Skeletal muscle tissue (tissue), 4 donors: ENCODE measurements around the gene COMMD4. TPM values are rescaled to one million over a fixed set of nuclear protein-coding genes. Genes with fewer than 3 reads are reported as not detected.
"Not testable (repeated sequence)": the region's sequence is repeated elsewhere in the genome, so short reads cannot be mapped to it uniquely, and the experiment has no call there.

Experiments
- H3K27ac ChIP-seq: one replicate; pipeline ENCODE4 v1.7.0; 2013; ENCODE audit warnings: mild to moderate bottlenecking, low read depth, low read length, inconsistent platforms
- H3K27me3 ChIP-seq, 3 donors: one replicate each; pipeline ENCODE4 v1.7.0; 2013; ENCODE audit warnings: low read length in 3 of 3; ENCODE audit not compliant: control insufficient read depth in 3 of 3, insufficient read depth in 3 of 3
- H3K36me3 ChIP-seq, 3 donors: one replicate each; pipeline ENCODE4 v1.7.0; 2013; ENCODE audit warnings: low read length in 3 of 3; ENCODE audit not compliant: control insufficient read depth in 3 of 3, insufficient read depth in 3 of 3
- H3K4me1 ChIP-seq, 3 donors: one replicate each; pipeline ENCODE4 v1.7.0; 2013; ENCODE audit warnings: low read length in 3 of 3, mild to moderate bottlenecking in 3 of 3; ENCODE audit not compliant: control insufficient read depth in 3 of 3, insufficient read depth in 3 of 3
- H3K4me3 ChIP-seq, 3 donors: one replicate each; pipeline ENCODE4 v1.7.0; 2013; ENCODE audit warnings: low read length in 3 of 3
- H3K9ac ChIP-seq, 3 donors: one replicate each; pipeline ENCODE4 v1.7.0; 2013; ENCODE audit warnings: low read length in 3 of 3, mild to moderate bottlenecking in 3 of 3, moderate library complexity in 2 of 3, low read depth in 1 of 3
- H3K9me3 ChIP-seq, 3 donors: one replicate each; pipeline ENCODE4 v1.7.0; 2013; ENCODE audit warnings: low read length in 3 of 3; ENCODE audit not compliant: control insufficient read depth in 3 of 3
- total RNA-seq: library from RNA; depleted of rRNA; stranded (reverse); fragments of >200 nt; gene quantifications from one replicate; pipeline ENCODE4 v1.2.3, GENCODE V29; 2014
- donor health status: Osteomylitis.

COMMD4 gene
- total RNA-seq, 1 donor from 2014 or later, result 13.6 TPM

DNA sequence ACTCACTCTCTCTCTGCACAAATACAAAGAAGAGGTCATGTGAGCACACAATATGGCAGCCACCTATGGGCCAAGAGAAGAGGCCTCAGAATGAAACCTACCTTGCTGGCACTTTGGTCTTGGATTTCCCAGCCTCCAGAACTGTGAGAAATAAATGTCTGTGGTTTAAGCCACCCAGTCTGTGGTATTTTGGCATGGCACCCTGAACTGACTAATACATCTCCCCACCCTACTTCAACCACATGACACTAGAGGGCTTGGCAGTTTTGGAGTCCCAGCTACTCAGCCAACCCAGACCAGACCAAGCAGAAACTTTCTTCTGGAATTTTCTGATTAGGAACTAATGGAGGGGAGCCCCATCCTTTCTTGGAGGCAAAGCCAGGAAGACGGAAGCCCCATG is 23.3 kb upstream of the COMMD4 start:
- not testable (repeated sequence) for H3K4me1 ChIP-seq, H3K36me3 ChIP-seq, H3K9me3 ChIP-seq, H3K9ac ChIP-seq, H3K4me3 ChIP-seq, H3K27ac ChIP-seq
- H3K27me3 ChIP-seq, result peaks cover 5 to 13% (median 8%) of the 10 kb centered on the region in 3 donors

GRCh38 chr15:75313116-75313845 is 22.6 kb upstream of the COMMD4 start:
- Histone ChIP-seq H3K4me3 (no peak overlapping the region), H3K9ac (no peak overlapping the region), H3K27ac (no peak overlapping the region), H3K4me1 (no peaks in the 10 kb centered on the region), H3K9me3 (no peaks in the 10 kb centered on the region), H3K27me3 (peaks cover under 1 to 5% (median under 1%) of the 10 kb centered on the region in 3 donors), H3K36me3 (no peaks in the 10 kb centered on the region)

GRCh38 chr15:75314552-75315290 is 21.1 kb upstream of the COMMD4 start:
- Histone ChIP-seq H3K27me3 (no peaks in the 10 kb centered on the region), H3K9me3 (no peaks in the 10 kb centered on the region), H3K9ac (no peak overlapping the region), H3K4me1 (no peaks in the 10 kb centered on the region), H3K27ac (no peak overlapping the region), H3K36me3 (no peaks in the 10 kb centered on the region), H3K4me3 (no peak overlapping the region)

DNA sequence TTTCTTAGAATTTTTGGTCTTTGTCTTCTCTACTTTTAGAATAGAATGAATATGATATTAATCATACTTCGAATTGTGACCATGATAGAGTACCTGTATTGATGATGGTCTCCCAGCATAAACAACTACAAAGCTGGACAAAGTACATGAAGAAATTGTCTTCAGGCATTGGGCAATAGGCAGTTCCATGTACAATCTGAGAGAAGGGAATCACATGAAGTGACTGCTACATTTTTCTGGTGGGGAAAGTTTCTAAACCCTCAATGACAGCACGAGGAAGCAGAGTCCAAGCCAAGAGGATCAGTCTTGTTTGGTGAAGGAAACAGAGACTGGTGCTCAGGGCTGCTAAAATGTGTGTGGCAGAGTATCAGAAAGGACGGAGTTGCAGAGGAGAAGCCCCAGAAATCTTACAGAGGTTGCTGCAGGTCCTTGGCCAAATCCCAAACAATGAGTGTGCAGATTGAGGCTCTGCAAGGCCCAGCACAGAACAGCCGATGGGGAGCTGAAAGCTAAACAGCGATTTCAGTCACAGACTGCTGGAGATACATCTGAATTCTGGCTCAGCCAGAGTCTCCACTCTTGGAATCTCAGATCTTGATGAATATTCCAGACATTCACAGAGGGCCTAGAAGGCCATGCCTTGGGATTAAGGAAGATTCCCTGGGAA is 16.5 kb upstream of the COMMD4 start:
- not testable (repeated sequence) for H3K4me3 ChIP-seq, H3K9me3 ChIP-seq, H3K36me3 ChIP-seq, H3K4me1 ChIP-seq, H3K27ac ChIP-seq, H3K9ac ChIP-seq, H3K27me3 ChIP-seq

DNA sequence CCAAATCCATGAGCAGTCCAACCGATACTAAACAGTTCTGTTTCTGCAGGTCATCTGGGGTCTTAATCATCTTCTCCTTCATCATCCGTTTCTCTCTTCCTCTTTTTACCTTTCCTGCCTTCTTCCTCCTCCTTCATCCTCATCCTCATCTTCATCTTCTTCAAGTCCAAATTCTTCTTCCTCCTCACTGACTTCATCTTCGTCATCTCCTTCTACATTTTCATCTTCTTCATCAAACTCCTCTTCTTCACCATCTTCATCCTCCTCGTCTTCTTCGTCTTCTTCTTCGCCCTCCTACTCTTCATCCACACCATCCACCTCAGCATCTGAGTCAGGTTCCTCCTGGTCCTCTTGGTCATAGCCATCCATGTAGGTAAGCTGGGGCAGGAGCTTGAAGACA is 14.2 kb upstream of the COMMD4 start:
- Histone ChIP-seq H3K9ac (no peak overlapping the region), H3K27ac (no peak overlapping the region), H3K4me1 (no peaks in the 10 kb centered on the region), H3K36me3 (no peaks in the 10 kb centered on the region), H3K9me3 (no peaks in the 10 kb centered on the region), H3K4me3 (no peak overlapping the region), H3K27me3 (no peaks in the 10 kb centered on the region)

GRCh38 chr15:75325922-75326321 is 9.9 kb upstream of the COMMD4 start:
- Histone ChIP-seq H3K9me3 (no peaks in the 10 kb centered on the region), H3K9ac (no peak overlapping the region)

DNA sequence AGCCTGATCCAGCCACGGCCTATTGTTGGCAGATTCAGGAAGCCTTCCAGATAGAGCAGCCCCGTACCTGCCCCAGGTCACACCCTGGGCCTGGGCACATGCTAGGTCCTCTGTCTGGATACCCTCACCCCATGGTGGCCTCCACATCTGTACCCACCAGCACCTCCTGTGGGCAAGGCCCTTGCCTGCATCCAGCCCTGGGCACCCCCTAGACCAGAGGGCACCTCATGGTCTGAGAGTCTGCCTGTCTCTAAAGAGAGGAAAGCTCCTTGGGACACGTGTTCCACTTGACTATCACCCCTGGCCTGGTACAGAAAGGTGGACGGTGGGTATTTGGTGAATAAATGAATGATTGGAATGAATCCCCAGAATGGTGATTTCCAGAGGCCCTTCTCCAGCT is 8.9 kb upstream of the COMMD4 start:
- H3K9me3 ChIP-seq, result no peaks in the 10 kb centered on the region
- H3K4me3 ChIP-seq, result no peak overlapping the region
- no peaks in the 10 kb centered on the region for H3K27me3 ChIP-seq
- H3K36me3 ChIP-seq, result no peaks in the 10 kb centered on the region
- H3K9ac ChIP-seq, result no peak overlapping the region
- no peaks in the 10 kb centered on the region for H3K4me1 ChIP-seq
- H3K27ac ChIP-seq, result no peak overlapping the region

More at GRCh38 chr15:75325922-75326321, 9.9 kb upstream of the COMMD4 start:
- H3K36me3 ChIP-seq, result no peaks in the 10 kb centered on the region
- no peak overlapping the region for H3K27ac ChIP-seq
- H3K4me3 ChIP-seq, result no peak overlapping the region
- no peaks in the 10 kb centered on the region for H3K27me3 ChIP-seq
- no peaks in the 10 kb centered on the region for H3K4me1 ChIP-seq

- no peaks in the 10 kb centered on the region for H3K27me3 ChIP-seq
- no peak overlapping the region for H3K9ac ChIP-seq
- no peak overlapping the region for H3K27ac ChIP-seq
- no peaks in the 10 kb centered on the region for H3K9me3 ChIP-seq
- H3K4me1 ChIP-seq, result no peaks in the 10 kb centered on the region
- H3K36me3 ChIP-seq, result no peaks in the 10 kb centered on the region
- no peak overlapping the region for H3K4me3 ChIP-seq
These were observed 8.4 kb upstream of the COMMD4 start for GRCh38 chr15:75327491-75327890.

DNA sequence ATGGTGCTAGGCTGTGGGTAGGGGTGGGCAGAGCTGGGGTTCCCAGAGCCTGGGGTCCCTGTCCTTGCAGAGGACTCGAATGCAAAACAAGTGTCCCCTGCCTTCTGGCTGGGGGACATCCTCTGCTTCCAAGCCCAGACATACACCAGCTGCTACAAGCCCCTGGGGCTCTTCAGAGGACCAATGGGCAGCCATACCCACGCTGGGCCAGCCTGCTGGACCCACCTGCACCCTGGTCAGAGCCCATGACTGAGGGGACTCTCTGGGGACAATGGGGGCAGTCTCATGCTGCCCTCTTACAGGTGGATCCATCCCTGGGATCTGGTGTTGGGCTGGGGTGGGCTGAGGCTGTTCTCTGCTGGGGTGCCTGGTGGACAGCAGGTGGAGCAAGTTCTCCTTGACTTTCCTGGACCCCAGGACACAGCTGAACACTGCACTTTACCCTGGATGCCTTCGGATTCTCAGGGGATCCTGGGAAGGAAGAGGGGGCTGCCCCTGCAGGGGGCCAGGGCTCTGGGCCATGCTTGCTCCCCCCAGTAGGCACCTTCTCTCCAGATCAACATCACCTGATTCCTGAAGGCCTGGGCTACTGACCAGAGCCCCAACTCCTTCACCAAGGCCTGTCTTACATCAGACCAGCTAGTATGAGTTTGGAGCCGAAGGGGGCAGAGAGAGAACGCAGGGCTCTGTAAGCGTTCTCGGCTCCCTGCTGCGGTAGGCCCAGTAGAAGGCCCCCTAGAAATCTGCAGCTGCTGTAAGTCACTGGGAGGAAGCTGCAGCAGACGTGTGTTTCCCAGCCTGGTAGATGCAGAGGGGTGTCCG is 7.2 kb upstream of the COMMD4 start:
- Histone ChIP-seq H3K27ac (no peak overlapping the region), H3K27me3 (no peaks in the 10 kb centered on the region), H3K9ac (no peak overlapping the region), H3K4me3 (no peak overlapping the region), H3K36me3 (no peaks in the 10 kb centered on the region), H3K4me1 (no peaks in the 10 kb centered on the region), H3K9me3 (no peaks in the 10 kb centered on the region)
